Prostate gland (tissue), 2 donors: ENCODE results near the gene YIF1A.

Source experiments
- CTCF ChIP-seq, 4 experiments: fragments of 200-600 bp in 2 of 4; fragments of 450-650 bp in 2 of 4; sonication (generic) in 2 of 4; IDR thresholded peaks; 1 replicate in 3 of 4; 2 replicates in 1 of 4; pipeline ENCODE4 v1.5.1; 2016 to 2019; ENCODE audit warnings: antibody characterized with exemption in 4 of 4, mild to moderate bottlenecking in 2 of 4, moderate library complexity in 2 of 4
- POLR2A ChIP-seq: fragments of 450-650 bp; IDR thresholded peaks from one replicate; pipeline ENCODE4 v1.6.1; 2016; ENCODE audit warnings: antibody characterized with exemption, mild to moderate bottlenecking
- POLR2AphosphoS5 ChIP-seq: sonication (generic); formaldehyde crosslinking; IDR thresholded peaks from one replicate; pipeline ENCODE4 v1.6.1; 2017; ENCODE audit warnings: antibody characterized with exemption

DNA sequence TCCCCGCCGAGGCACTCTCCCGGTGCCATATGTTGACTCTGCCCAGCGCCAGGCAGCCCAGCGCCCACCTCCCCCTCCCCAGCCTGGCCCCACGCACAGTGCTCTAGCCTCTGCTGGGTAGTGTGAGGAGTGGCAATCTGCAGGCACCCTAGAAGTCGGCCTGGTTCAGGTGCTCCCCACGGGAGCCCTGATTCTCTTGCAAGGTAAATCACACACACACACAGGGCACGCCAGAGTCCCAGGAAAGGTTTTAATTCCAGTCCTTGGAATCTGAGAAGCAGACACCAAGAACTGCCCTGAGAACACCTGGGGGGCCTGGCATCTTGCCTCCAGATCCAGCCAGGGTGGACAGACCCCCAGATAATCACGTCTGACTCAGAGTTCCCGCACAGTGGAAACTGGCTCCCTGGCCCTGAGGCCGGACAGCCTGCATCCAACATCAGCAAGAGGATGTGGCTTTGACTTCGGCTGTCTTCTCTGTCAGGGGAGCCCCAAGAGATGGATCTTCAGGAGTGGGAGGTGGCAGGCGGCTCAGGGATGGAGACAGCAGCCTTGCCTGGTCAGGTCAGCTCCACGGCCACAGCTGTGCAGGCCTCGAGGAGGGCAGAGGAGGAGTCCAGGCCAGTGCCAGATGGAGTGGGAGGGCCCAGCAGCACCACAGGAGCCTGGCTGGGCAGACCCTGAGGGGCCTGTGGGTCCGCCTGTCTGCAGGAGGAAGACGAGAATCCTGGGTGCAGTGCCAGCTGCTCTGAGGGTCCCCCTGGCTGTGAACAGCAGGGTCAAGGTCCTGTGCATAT is 48.4 kb upstream of the YIF1A start:
- TF ChIP-seq CTCF (IDR thresholded peaks at IDR 0.05) = no peak
- no peak for TF ChIP-seq POLR2AphosphoS5
- TF ChIP-seq POLR2A = no peak
